ENCODE measurements around the gene GUK1. TPM values are rescaled to one million over a fixed set of nuclear protein-coding genes. Genes with fewer than 3 reads are reported as not detected.

Gene GUK1
- total RNA-seq, 1 donor, result 367 TPM

GRCh38 chr1:228131766-228132165 lies 8.3 kb upstream of the GUK1 start:
- TF ChIP-seq CTCF (IDR thresholded peaks at IDR 0.05; ENCODE audit: insufficient read depth, low read depth, low read length), result no peak
- H3K4me3 ChIP-seq (ENCODE audit: low read depth, low read length), result no peak overlapping the region
- no peak for DNase-seq (ENCODE audit: low read depth)

- no peak overlapping the region for H3K4me3 ChIP-seq (ENCODE audit: low read depth, low read length)
- TF ChIP-seq CTCF (IDR thresholded peaks at IDR 0.05; ENCODE audit: insufficient read depth, low read depth, low read length), result no peak
- no peak for DNase-seq (ENCODE audit: low read depth)
Observed at GRCh38 chr1:228134591-228134990, 5.5 kb upstream of the GUK1 start.

GRCh38 chr1:228136901-228137300 lies 3.2 kb upstream of the GUK1 start:
- no peak for TF ChIP-seq CTCF (IDR thresholded peaks at IDR 0.05; ENCODE audit: insufficient read depth, low read depth, low read length)
- no peak overlapping the region for H3K4me3 ChIP-seq (ENCODE audit: low read depth, low read length)
- DNase-seq (ENCODE audit: low read depth), result peak; percentile 48

GRCh38 chr1:228139406-228139930 lies 611 bp upstream of the GUK1 start:
- H3K4me3 ChIP-seq (ENCODE audit: low read depth, low read length), result peak overlapping the region; percentile 94
- TF ChIP-seq CTCF (IDR thresholded peaks at IDR 0.05; ENCODE audit: insufficient read depth, low read depth, low read length), result no peak
- no peak for DNase-seq (ENCODE audit: low read depth)

- no peak for TF ChIP-seq CTCF (IDR thresholded peaks at IDR 0.05; ENCODE audit: insufficient read depth, low read depth, low read length)
- peak; percentile 21 for DNase-seq (ENCODE audit: low read depth)
- H3K4me3 ChIP-seq (ENCODE audit: low read depth, low read length), result peak overlapping the region; percentile 94
Observed at GRCh38 chr1:228140724-228141225, 696 bp downstream of the GUK1 start.

GRCh38 chr1:228141226-228142044 lies 1.4 kb downstream of the GUK1 start:
- DNase-seq (ENCODE audit: low read depth), result peak; percentile 81
- TF ChIP-seq CTCF (IDR thresholded peaks at IDR 0.05; ENCODE audit: insufficient read depth, low read depth, low read length), result no peak
- peak overlapping the region; percentile 94 for H3K4me3 ChIP-seq (ENCODE audit: low read depth, low read length)
